NAMALWA (cell line): ENCODE data around the gene PRKCH.
A peak's percentile ranks its signal among the peaks of the same experiment; 100 is the strongest.

Experiments
- DNase-seq: peaks from one replicate; pipeline ENCODE4 v3.0.0-alpha.2; 2015; ENCODE audit warnings: low spot score

The PRKCH gene

GRCh38 chr14:61321385-61322010 lies at the start of gene PRKCH:
PRKCH (plus strand) TSS chr14:61321579; CDS start chr14:61322102, 523 bp downstream.
- no peak for DNase-seq

DNA sequence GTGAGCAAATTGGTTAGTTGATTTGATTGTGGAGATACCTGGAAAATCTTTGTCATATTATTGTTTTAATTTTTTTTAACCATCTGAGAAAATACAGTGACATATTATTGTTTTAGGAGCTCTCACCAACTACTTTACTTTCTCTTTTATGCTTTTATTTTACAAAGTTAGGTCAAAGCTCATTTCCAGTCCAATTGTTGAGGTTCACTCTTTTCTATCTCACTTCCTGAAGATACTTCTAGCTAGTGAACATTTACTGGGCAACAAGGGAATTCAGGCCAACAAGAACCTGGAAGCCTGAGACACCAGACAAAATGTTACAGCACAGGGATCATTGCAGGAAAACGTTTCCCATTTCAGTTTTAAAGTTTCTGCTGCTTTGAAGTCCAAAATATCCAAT lies 44.1 kb upstream of the PRKCH start:
- DNase-seq: no peak

GRCh38 chr14:61277784-61278183 lies 43.6 kb upstream of the PRKCH start:
- no peak for DNase-seq

DNA sequence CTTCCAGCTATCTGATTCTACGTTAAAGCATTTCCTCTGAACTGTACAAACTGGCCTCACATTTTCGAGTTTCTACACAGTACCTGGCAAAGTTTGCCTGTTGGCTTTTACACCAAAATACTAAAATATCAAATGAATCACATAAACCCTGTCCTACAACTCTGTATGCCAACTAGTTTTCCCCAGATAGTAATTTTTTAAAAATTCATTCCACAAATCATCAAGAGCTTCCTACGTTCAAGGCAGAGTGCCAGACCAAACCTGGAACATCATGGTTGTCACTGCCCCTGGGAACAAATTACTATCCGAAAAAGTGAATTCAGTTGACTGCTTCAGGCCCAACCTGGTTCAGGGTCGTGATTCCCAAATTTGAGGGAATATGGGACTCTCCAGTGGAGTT lies 42.3 kb upstream of the PRKCH start:
- no peak for DNase-seq

GRCh38 chr14:61280092-61280525 lies 41.3 kb upstream of the PRKCH start:
- DNase-seq: no peak

- DNase-seq: no peak
These were observed 40.7 kb upstream of the PRKCH start for GRCh38 chr14:61280526-61281185.

DNA sequence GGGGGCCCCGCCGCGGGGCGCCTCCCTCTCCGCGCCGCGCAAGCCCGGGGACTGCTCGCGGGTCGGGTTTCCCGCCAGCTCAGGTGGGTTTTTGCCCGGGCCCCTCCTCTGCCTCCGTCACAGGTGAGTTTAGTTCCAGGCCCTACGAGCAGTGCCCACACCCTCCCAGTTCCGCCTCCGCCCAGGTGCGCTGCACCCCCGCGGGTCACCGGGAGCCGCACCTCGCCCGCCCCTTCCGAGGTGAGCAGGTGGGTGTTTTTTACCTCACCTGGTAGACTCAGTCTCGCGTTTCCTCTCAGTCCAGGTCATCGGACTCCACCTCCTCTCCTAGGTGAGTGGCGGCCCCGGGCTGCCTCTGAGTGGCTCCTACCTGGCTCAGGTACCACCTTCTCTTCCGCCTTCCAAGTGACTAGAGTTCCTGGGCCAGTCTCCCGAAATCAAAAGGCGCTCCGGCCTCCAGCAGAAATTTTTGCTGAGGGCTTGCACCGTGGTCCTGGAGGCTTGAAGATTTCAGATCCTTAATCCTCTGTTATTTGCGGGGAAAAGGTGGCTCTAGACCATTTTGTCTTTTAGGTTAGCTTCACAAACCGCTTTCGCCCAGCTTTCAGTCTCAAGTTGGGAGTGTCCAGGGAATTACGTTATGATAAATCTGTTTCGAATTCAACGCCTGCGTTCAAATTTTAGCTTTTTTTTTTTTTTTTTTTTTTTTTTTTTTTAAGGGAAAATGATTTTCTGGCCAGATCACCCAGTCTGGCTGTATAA lies 40.0 kb upstream of the PRKCH start, which contains the start of gene TMEM30B:
TSS of gene TMEM30B (minus strand) at position 153 of the 762 bp plus-strand sequence. CDS start 191 bp downstream, outside the sequence.
- DNase-seq: no peak

- no peak for DNase-seq
These were observed 39.5 kb upstream of the PRKCH start for GRCh38 chr14:61281948-61282275.

- DNase-seq: no peak
These were observed 38.6 kb upstream of the PRKCH start for GRCh38 chr14:61282746-61283145.

- no peak for DNase-seq
These were observed 37.4 kb upstream of the PRKCH start for GRCh38 chr14:61284001-61284400.

- DNase-seq: no peak
These were observed 36.0 kb upstream of the PRKCH start for GRCh38 chr14:61285364-61285763.

DNA sequence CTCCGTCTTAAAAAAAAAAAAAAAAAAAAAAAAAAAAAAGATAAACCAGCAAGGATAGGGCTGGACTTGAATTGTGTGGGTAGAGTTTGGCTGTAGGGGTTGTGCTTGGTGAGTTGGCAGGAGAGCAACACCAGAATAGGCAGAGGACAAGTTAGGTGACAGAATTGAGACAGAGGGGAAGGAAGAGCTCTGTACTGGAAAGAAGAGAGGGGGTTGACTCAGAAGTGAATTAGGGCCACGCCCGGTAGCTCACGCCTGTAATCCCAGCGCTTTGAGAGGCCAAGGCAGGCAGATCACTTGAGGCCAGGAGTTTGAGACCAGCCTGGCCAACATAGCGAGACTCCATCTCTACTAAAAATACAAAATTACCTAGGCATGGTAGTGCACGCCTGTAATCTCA lies 34.2 kb upstream of the PRKCH start:
- no peak for DNase-seq

DNA sequence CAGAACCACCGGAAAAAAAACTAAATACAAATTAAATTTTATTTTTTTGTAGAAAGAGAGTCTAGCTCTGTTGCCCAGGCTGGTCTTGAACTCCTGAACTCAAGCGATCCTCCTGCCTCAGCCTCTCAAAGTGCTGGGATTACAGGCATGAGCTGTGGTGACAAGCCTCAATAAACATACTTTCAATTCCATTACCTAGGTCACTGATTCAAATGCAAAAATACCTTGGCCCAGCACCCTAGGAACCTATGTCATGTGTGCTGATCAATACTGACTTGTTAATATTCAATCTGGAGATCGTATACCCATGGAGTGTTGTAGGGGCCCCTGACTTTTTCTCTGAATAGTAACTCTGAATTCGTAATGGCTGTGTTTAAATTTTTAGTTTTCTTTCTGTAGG lies 33.2 kb upstream of the PRKCH start:
- DNase-seq: no peak

DNA sequence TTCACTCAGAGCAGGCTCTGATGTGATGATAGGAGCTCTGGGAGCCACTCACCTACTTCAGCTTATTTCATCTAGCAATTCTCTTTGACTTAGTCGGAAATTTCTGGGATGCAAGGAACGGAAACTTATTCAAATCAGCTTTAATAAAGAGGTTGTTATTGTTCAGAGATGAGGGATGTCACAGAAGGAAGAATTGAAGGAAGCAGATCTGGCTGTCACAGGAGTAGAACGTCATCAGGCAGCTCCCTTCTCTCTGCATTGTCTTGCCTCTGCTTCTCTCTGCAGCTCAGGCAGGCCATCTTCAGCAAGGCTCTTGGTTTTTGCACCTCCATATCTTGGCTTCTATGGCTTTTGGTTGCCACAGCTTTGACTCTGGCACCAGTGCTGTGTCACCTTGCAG lies 32.7 kb upstream of the PRKCH start:
- no peak for DNase-seq

- no peak for DNase-seq
These were observed 30.7 kb upstream of the PRKCH start for GRCh38 chr14:61290701-61291100.

GRCh38 chr14:61296151-61296550 lies 25.2 kb upstream of the PRKCH start:
- DNase-seq: no peak

DNA sequence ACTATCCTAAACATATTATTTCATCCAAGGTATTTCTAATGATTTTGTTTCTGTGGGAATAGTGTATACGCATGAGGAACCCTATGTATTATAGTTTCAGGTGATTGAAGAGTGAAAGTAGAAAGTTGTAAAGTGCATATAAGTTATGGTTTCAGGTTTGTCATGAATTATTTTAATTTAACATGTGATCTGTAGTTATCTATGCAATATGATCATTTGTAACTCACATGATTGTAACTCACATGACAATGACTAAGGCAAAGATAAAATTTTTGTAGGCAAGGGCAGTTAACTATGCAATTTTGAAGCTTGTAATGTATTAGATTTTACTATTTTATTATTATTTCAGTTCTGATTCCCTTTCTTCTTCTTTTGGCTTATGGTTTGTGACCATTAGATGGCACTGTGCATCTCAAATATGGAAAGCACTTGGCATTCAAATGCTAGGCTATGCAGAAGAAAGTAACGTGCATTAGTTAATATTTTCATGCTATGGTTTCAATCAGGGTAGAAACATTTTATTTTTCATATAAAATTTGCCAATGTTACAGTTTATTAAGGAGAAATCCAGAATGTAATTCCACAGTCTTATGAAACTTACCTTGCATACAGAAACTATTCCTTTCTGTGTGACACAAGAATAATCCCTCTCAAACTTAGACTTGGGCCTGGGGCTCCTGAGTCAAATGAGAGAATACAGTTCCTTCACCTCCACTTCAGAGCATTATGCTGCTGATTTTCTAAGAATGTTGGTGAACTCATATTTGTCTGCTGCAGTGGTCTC lies 24.5 kb upstream of the PRKCH start:
- peak; percentile 55 for DNase-seq

DNA sequence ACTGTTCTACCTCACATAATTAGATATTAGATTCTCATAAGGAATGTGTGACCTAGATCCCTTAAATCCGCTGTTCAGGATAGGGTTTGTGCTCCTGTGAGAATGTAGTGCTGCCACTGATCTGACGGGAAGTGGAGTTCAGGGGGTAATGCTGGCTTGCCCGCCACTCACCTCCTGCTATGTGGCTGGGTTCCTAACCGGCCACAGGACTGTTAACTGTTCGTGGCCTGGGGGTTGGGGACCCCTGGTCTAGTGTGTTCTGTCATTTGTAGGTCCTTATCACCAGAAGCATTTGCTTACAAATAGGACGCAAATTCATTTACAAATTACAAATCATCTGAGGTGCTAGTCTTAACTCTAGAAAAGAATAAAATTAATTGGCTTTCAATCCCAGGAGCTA lies 23.8 kb upstream of the PRKCH start:
- DNase-seq: no peak

GRCh38 chr14:61298824-61299223 lies 22.6 kb upstream of the PRKCH start:
- DNase-seq: no peak

GRCh38 chr14:61300209-61300608 lies 21.2 kb upstream of the PRKCH start:
- DNase-seq: no peak

DNA sequence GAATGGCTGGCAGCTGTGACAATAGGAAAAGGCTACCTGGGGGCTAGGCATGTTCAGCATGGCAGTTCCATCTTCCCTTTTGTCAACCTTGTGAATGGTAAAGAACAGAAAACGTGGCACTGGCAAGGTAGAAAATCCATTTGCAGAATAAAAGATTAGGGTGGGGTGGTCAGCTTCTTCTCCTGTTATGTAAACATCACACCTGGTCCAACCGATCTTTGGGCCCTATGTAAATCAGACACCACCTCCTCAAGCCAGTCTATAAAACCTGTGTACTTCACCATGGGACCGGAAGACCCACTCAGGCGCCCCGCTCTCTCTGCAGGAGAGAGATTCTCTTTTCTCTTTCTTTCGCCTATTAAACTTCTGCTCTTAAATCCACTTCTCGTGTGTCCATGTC lies 20.6 kb upstream of the PRKCH start:
- DNase-seq: no peak

DNA sequence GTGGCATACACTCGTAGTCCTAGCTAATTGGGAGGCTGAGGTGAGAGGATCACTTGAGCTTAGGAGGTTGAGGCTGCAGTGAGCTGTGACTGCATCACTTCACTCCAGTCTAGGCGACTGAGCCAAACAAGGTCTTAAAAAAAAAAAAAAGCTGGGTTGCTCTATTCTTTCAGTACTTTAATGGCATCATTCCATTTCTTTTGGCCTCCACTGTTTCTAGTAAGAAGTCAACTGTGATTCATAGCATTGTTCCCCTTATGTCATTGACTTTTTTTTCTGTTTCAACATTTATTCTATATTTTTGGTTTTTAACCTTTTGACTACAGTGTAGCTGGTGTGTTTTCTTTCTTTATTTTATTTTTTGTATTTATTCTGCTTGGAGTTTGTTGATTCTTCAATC lies 16.7 kb upstream of the PRKCH start:
- DNase-seq: no peak
